Neuronal stem cell (in vitro differentiated cells): ENCODE results near the gene ANKRD33B. TPM values are rescaled to one million over a fixed set of nuclear protein-coding genes. Genes with fewer than 3 reads are reported as not detected.
"Not testable (repeated sequence)": the region's sequence is repeated elsewhere in the genome, so short reads cannot be mapped to it uniquely, and the experiment has no call there.

ENCODE experiments used
- DNase-seq: peaks from one replicate; pipeline ENCODE4 v3.0.0-alpha.2; 2013; ENCODE audit warnings: low spot score
- H2AFZ ChIP-seq: one replicate; pipeline ENCODE4 v1.6.1; 2013; ENCODE audit warnings: mild to moderate bottlenecking, low read length, inconsistent platforms
- H2AK5ac ChIP-seq: 2 replicates; pipeline ENCODE4 v1.6.1; 2013; ENCODE audit warnings: low read depth, mild to moderate bottlenecking, inconsistent platforms, low read length, moderate library complexity, mixed read lengths
- H2BK120ac ChIP-seq: 2 replicates; pipeline ENCODE4 v1.6.1; 2013; ENCODE audit warnings: low read depth, mild to moderate bottlenecking, inconsistent platforms, low read length, moderate library complexity, mixed read lengths
- H2BK12ac ChIP-seq: one replicate; pipeline ENCODE4 v1.6.1; 2013; ENCODE audit warnings: low read length, inconsistent platforms
- H2BK15ac ChIP-seq: 2 replicates; pipeline ENCODE4 v1.6.1; 2013; ENCODE audit warnings: mild to moderate bottlenecking, low read length, inconsistent platforms, mixed read lengths
- H2BK5ac ChIP-seq: one replicate; pipeline ENCODE4 v1.6.1; 2013; ENCODE audit warnings: inconsistent platforms, mild to moderate bottlenecking, low read length, moderate library complexity
- H3K14ac ChIP-seq: one replicate; pipeline ENCODE4 v1.6.1; 2013; ENCODE audit warnings: low read length, inconsistent platforms
- H3K18ac ChIP-seq: 2 replicates; pipeline ENCODE4 v1.6.1; 2013; ENCODE audit warnings: low read length, inconsistent platforms
- H3K23ac ChIP-seq: 2 replicates; pipeline ENCODE4 v1.6.1; 2013; ENCODE audit warnings: low read depth, mild to moderate bottlenecking, mixed read lengths, low read length, inconsistent platforms; ENCODE audit not compliant: poor library complexity
- H3K27ac ChIP-seq: replicated peaks from 3 replicates; pipeline ENCODE4 v1.5.1; 2013; ENCODE audit warnings: low read length, inconsistent platforms
- H3K27me3 ChIP-seq, 3 experiments: 2 replicates each; pipeline ENCODE4 v1.6.1; 2013; ENCODE audit warnings: low read length in 3 of 3, mild to moderate bottlenecking in 2 of 3, inconsistent platforms in 1 of 3, low read depth in 1 of 3, mixed read lengths in 1 of 3, moderate library complexity in 1 of 3; ENCODE audit not compliant: control insufficient read depth in 3 of 3, insufficient read depth in 3 of 3
- H3K36me3 ChIP-seq, 2 donors: replicated peaks in 1 of 2; 2 replicates each; pipeline ENCODE4 v1.6.1; 2013; ENCODE audit warnings: low read length in 2 of 2; ENCODE audit not compliant: control insufficient read depth in 2 of 2, insufficient read depth in 2 of 2
- H3K4ac ChIP-seq: 2 replicates; pipeline ENCODE4 v1.6.1; 2013; ENCODE audit warnings: inconsistent platforms, mild to moderate bottlenecking, low read length, moderate library complexity
- H3K4me1 ChIP-seq, 2 donors: 1 replicate in 1 of 2; 2 replicates in 1 of 2; pipeline ENCODE4 v1.6.1; 2013; ENCODE audit warnings: low read length in 2 of 2, low read depth in 1 of 2; ENCODE audit not compliant: control insufficient read depth in 2 of 2, insufficient read depth in 1 of 2
- H3K4me2 ChIP-seq: one replicate; pipeline ENCODE4 v1.6.1; 2013; ENCODE audit warnings: mild to moderate bottlenecking, low read length, inconsistent platforms; ENCODE audit not compliant: insufficient read depth, poor library complexity, severe bottlenecking
- H3K4me3 ChIP-seq, 2 donors: 2 replicates each; pipeline ENCODE4 v1.5.1; 2013; ENCODE audit warnings: low read length in 2 of 2, mild to moderate bottlenecking in 2 of 2, inconsistent platforms in 1 of 2, moderate library complexity in 1 of 2
- H3K79me1 ChIP-seq: one replicate; pipeline ENCODE4 v1.6.1; 2013; ENCODE audit warnings: low read depth, mild to moderate bottlenecking, inconsistent platforms, low read length, moderate library complexity
- H3K9ac ChIP-seq: one replicate; pipeline ENCODE4 v1.6.1; 2013; ENCODE audit warnings: mild to moderate bottlenecking, low read depth, low read length, inconsistent platforms; ENCODE audit not compliant: poor library complexity
- H3K9me3 ChIP-seq, 2 donors: replicated peaks in 1 of 2; 2 replicates each; pipeline versions ENCODE3 to v1.6.1; 2013; ENCODE audit warnings: low read length in 2 of 2, mild to moderate bottlenecking in 2 of 2, inconsistent platforms in 1 of 2, low read depth in 1 of 2, mixed read lengths in 1 of 2, moderate library complexity in 1 of 2; ENCODE audit not compliant: control insufficient read depth in 2 of 2, insufficient read depth in 1 of 2
- H4K8ac ChIP-seq: one replicate; pipeline ENCODE4 v1.6.1; 2013; ENCODE audit warnings: low read depth, mild to moderate bottlenecking, inconsistent platforms, low read length, moderate library complexity
- H4K91ac ChIP-seq: one replicate; pipeline ENCODE4 v1.6.1; 2013; ENCODE audit warnings: low read length, low read depth, mild to moderate bottlenecking, inconsistent platforms; ENCODE audit not compliant: poor library complexity
- WGBS, 2 donors: extraction: QIAGEN DNeasy Blood & Tissue Kit; methylation state at CpG; one replicate each; pipeline ENCODE4 v1.1.7; 2013; ENCODE audit warnings: missing lambda C conversion rate in 2 of 2, mixed read lengths in 1 of 2; ENCODE audit not compliant: insufficient read length in 2 of 2, insufficient replicate concordance in 1 of 2; ENCODE audit errors: extremely low coverage in 2 of 2; 5-methylcytosine and 5-hydroxymethylcytosine counted together
- polyA plus RNA-seq, 2 experiments: library from polyadenylated mRNA; stranded (reverse); fragments of 200-250 nt; gene quantifications; one replicate each; pipeline ENCODE4 v1.2.3, GENCODE V29; 2013

The ANKRD33B gene
- 4.1 TPM for polyA plus RNA-seq (2013, experiment 1 of 2)
- polyA plus RNA-seq (2013, experiment 2 of 2), result 4.5 TPM

- WGBS, 2 donors, result no CpG with 5 or more reads among the region's 119 CpGs
- H3K36me3 ChIP-seq, result no peaks in the 10 kb centered on the region
- H3K9me3 ChIP-seq, result no peaks in the 10 kb centered on the region
Measured at GRCh38 chr5:10563945-10564837, at the start of gene ANKRD33B. Gene ANKRD33B (plus strand): TSS chr5:10564070. CDS start chr5:10564468, 398 bp downstream.

GRCh38 chr5:10514572-10514971, 49.3 kb upstream of the ANKRD33B start:
- not testable (repeated sequence) for H3K4me2 ChIP-seq, H3K23ac ChIP-seq, H3K9me3 ChIP-seq, H3K4ac ChIP-seq, H3K36me3 ChIP-seq, H3K27me3 ChIP-seq, H2AK5ac ChIP-seq, H2AFZ ChIP-seq, H3K79me1 ChIP-seq, H2BK15ac ChIP-seq, DNase-seq, H2BK120ac ChIP-seq, H2BK5ac ChIP-seq, H4K8ac ChIP-seq, H3K14ac ChIP-seq, H3K18ac ChIP-seq, H3K4me1 ChIP-seq, H3K4me3 ChIP-seq, H3K9ac ChIP-seq, H4K91ac ChIP-seq, H3K27ac ChIP-seq, H2BK12ac ChIP-seq
- no CpG with 5 or more reads among the region's 8 CpGs for WGBS, 2 donors

More at GRCh38 chr5:10563945-10564837, at the start of gene ANKRD33B:
- Histone ChIP-seq H3K4ac (no peak within 1 kb of the TSS), H3K9ac (peak within 1 kb of the TSS; percentile 92), H3K23ac (peak within 1 kb of the TSS; percentile 89), H3K4me2 (peak within 1 kb of the TSS; percentile 96), H2AFZ (peak within 1 kb of the TSS; percentile 99), H3K4me1 (peaks cover 20 to 25% of the 10 kb centered on the region in 2 donors), H4K91ac (no peak within 1 kb of the TSS), H2BK5ac (peak within 1 kb of the TSS; percentile 88), H3K14ac (peak within 1 kb of the TSS; percentile 47), H3K27me3 (peaks cover 15 to 59% (median 37%) of the 10 kb centered on the region in 3 experiments), H3K18ac (peak within 1 kb of the TSS; percentile 98), H2BK12ac (peak within 1 kb of the TSS; percentile 42), H3K4me3 (peak within 1 kb of the TSS; percentile 89 to 96), H3K27ac (peak within 1 kb of the TSS; percentile 62), H4K8ac (no peak within 1 kb of the TSS), H2AK5ac (peak within 1 kb of the TSS; percentile 82), H2BK15ac (peak within 1 kb of the TSS; percentile 74), H2BK120ac (peak within 1 kb of the TSS; percentile 43), H3K79me1 (no peaks in the 10 kb centered on the region)
- DNase-seq, result peak; percentile 77

- no peak for DNase-seq
- no peak overlapping the region for H3K27ac ChIP-seq
- H2AFZ ChIP-seq, result no peak overlapping the region
- no peak overlapping the region for H3K23ac ChIP-seq
- no peak overlapping the region for H2BK15ac ChIP-seq
- H3K9ac ChIP-seq, result no peak overlapping the region
- H2BK12ac ChIP-seq, result no peak overlapping the region
- no peak overlapping the region for H2BK120ac ChIP-seq
- H2BK5ac ChIP-seq, result no peak overlapping the region
- no peak overlapping the region for H4K8ac ChIP-seq
- no peaks in the 10 kb centered on the region for H3K36me3 ChIP-seq
- no peak overlapping the region for H3K14ac ChIP-seq
- H4K91ac ChIP-seq, result no peak overlapping the region
- no peak overlapping the region for H3K18ac ChIP-seq
- no CpG with 5 or more reads among the region's 2 CpGs for WGBS, 2 donors
- no peak overlapping the region for H3K4me3 ChIP-seq
- peaks cover 1 to 6% of the 10 kb centered on the region in 2 donors for H3K9me3 ChIP-seq
- no peak overlapping the region for H2AK5ac ChIP-seq
- H3K4me1 ChIP-seq, result peaks cover 0 to 8% of the 10 kb centered on the region in 2 donors
- no peak overlapping the region for H3K4me2 ChIP-seq
- no peak overlapping the region for H3K4ac ChIP-seq
- H3K79me1 ChIP-seq, result no peaks in the 10 kb centered on the region
- H3K27me3 ChIP-seq, result no peaks in the 10 kb centered on the region
Measured at GRCh38 chr5:10515492-10515891, 48.4 kb upstream of the ANKRD33B start.

GRCh38 chr5:10518347-10518746, 45.5 kb upstream of the ANKRD33B start:
- no peak overlapping the region for H2BK15ac ChIP-seq
- no peak overlapping the region for H3K14ac ChIP-seq
- H3K27ac ChIP-seq, result no peak overlapping the region
- no peak overlapping the region for H3K4ac ChIP-seq
- H3K36me3 ChIP-seq, result no peaks in the 10 kb centered on the region
- no CpG with 5 or more reads among the region's 2 CpGs for WGBS, 2 donors
- no peak overlapping the region for H3K23ac ChIP-seq
- H4K8ac ChIP-seq, result no peak overlapping the region
- H3K4me2 ChIP-seq, result no peak overlapping the region
- no peak overlapping the region for H3K18ac ChIP-seq
- no peak overlapping the region for H2BK5ac ChIP-seq
- H2BK120ac ChIP-seq, result no peak overlapping the region
- DNase-seq, result no peak
- H3K79me1 ChIP-seq, result no peaks in the 10 kb centered on the region
- no peak overlapping the region for H2BK12ac ChIP-seq
- H3K4me3 ChIP-seq, result no peak overlapping the region
- H3K4me1 ChIP-seq, result peaks cover 0 to 5% of the 10 kb centered on the region in 2 donors
- H3K27me3 ChIP-seq, result no peaks in the 10 kb centered on the region
- no peak overlapping the region for H3K9ac ChIP-seq
- peaks cover 6 to 10% of the 10 kb centered on the region in 2 donors for H3K9me3 ChIP-seq
- H2AFZ ChIP-seq, result no peak overlapping the region
- H2AK5ac ChIP-seq, result no peak overlapping the region
- no peak overlapping the region for H4K91ac ChIP-seq
